ENCODE measurements around the gene GMPPB. TPM values are rescaled to one million over a fixed set of nuclear protein-coding genes. Genes with fewer than 3 reads are reported as not detected.

GMPPB gene
- polyA plus RNA-seq, 1 donor (not counting 4 experiments of a cell fraction or from before 2014, with no cell fraction given): 17.4 TPM

DNA sequence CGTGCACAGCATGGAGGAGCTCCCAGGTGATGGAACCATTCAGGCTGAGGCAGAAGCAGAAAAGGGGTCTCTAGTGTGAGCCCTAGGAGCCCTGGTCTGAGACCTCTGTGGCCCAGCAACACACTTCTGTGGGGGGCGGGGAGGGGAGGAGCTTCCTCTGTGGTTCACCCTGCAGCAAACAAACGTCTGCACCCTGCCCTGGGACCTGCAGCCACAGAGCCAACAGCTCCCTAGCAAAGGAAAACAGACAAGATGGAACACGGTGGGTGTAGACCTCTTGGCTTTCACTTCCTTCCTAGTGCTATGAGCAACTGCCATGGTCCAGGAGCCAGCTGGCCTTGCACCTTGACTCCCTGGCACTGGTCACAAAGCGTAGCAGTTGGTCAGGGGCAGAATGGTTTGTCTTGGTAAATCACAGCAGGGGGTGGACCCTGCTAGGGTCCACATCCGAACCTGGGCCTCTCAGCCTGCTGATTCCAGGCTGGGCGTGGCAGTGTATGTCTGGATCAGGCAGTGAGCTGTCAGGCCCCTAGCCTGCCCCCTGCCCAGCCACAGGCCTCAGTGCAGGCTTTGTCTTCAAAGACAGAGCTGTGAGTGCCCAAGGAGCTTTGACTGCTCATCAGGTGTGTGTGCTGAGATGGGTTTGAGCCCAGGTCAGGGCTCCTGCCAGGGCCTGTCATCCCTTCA lies 11.0 kb downstream of the GMPPB start:
- Histone ChIP-seq H4K20me1 (ENCODE audit: control insufficient read depth, extremely low read depth, insufficient read depth, low read length) (no peaks in the 10 kb centered on the region), H3K9me1 (ENCODE audit: control insufficient read depth, extremely low read depth, insufficient read depth, low read length) (no peaks in the 10 kb centered on the region), H3K4me3 (ENCODE audit: control insufficient read depth in 2 of 3, extremely low read depth in 1 of 3, insufficient read depth in 2 of 3, low read depth in 1 of 3, low read length in 3 of 3) (no peak overlapping the region), H2AFZ (ENCODE audit: control insufficient read depth, low read length) (no peak overlapping the region), H3K36me3 (ENCODE audit: control insufficient read depth in 2 of 2, extremely low read depth in 1 of 2, insufficient read depth in 2 of 2, low read length in 2 of 2) (peaks cover 0 to 19% of the 10 kb centered on the region in 2 experiments), H3K79me2 (ENCODE audit: control insufficient read depth, insufficient read depth, low read length) (no peaks in the 10 kb centered on the region), H3K9me3 (ENCODE audit: control insufficient read depth, low read depth, low read length) (no peaks in the 10 kb centered on the region), H3K27ac (ENCODE audit: control insufficient read depth, insufficient read depth, low read length) (no peak overlapping the region), H3K9ac (ENCODE audit: control insufficient read depth, extremely low read depth, insufficient read depth, low read length) (no peak overlapping the region), H3K4me2 (ENCODE audit: control insufficient read depth, extremely low read depth, insufficient read depth, low read depth, low read length) (no peak overlapping the region), H3K4me1 (ENCODE audit: control insufficient read depth, extremely low read depth, insufficient read depth, low read length) (peaks cover 3% of the 10 kb centered on the region), H3K27me3 (ENCODE audit: control insufficient read depth, extremely low read depth, insufficient read depth, low read length) (no peaks in the 10 kb centered on the region)
- no peak for DNase-seq (ENCODE audit: low read depth, low spot score)
- dilution Hi-C loops (cut with MboI; ENCODE audit: extremely low pct_ligation_motif_present, low sequenced_read_pairs): no loop called here
- TF ChIP-seq, protein P1, sequence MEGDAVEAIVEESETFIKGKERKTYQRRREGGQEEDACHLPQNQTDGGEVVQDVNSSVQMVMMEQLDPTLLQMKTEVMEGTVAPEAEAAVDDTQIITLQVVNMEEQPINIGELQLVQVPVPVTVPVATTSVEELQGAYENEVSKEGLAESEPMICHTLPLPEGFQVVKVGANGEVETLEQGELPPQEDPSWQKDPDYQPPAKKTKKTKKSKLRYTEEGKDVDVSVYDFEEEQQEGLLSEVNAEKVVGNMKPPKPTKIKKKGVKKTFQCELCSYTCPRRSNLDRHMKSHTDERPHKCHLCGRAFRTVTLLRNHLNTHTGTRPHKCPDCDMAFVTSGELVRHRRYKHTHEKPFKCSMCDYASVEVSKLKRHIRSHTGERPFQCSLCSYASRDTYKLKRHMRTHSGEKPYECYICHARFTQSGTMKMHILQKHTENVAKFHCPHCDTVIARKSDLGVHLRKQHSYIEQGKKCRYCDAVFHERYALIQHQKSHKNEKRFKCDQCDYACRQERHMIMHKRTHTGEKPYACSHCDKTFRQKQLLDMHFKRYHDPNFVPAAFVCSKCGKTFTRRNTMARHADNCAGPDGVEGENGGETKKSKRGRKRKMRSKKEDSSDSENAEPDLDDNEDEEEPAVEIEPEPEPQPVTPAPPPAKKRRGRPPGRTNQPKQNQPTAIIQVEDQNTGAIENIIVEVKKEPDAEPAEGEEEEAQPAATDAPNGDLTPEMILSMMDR (optimal IDR thresholded peaks at IDR 0.05 in 1 of 3, IDR thresholded peaks at IDR 0.05 in 1 of 3, conservative IDR thresholded peaks at IDR 0.05 in 1 of 3; ENCODE audit: extremely low read depth in 1 of 3, insufficient read depth in 2 of 3, low read length in 3 of 3): no peak
- TF ChIP-seq EZH2 (IDR thresholded peaks at IDR 0.05; ENCODE audit: low read length): no peak
- FAIRE-seq: no peak

DNA sequence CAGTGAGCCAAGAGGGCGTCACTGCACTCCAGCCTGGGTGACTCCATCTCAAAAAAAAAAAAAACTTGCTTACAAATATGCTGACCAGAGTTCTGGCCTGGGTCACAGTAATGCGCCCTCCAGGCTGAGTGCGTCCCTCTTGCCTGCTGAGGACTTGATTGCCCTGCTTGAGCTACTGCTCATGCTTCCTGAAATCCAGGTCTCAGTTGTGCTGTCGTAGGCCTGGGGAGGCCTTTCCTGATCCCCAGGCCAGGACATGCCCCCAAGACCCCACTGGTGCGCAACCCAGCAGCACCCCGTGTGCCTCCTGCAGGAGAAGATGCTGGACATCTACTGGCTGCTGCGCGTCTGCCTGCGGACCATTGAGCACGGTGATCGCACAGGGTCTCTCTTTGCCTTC lies 11.6 kb downstream of the GMPPB start:
- TF ChIP-seq, protein P1 (optimal IDR thresholded peaks at IDR 0.05 in 1 of 3, IDR thresholded peaks at IDR 0.05 in 1 of 3, conservative IDR thresholded peaks at IDR 0.05 in 1 of 3; ENCODE audit: extremely low read depth in 1 of 3, insufficient read depth in 2 of 3, low read length in 3 of 3): no peak
- TF ChIP-seq EZH2 (IDR thresholded peaks at IDR 0.05; ENCODE audit: low read length): no peak
- Histone ChIP-seq H3K79me2 (ENCODE audit: control insufficient read depth, insufficient read depth, low read length) (no peaks in the 10 kb centered on the region), H3K27ac (ENCODE audit: control insufficient read depth, insufficient read depth, low read length) (no peak overlapping the region), H3K9ac (ENCODE audit: control insufficient read depth, extremely low read depth, insufficient read depth, low read length) (no peak overlapping the region), H3K9me1 (ENCODE audit: control insufficient read depth, extremely low read depth, insufficient read depth, low read length) (no peaks in the 10 kb centered on the region), H3K27me3 (ENCODE audit: control insufficient read depth, extremely low read depth, insufficient read depth, low read length) (no peaks in the 10 kb centered on the region), H2AFZ (ENCODE audit: control insufficient read depth, low read length) (no peak overlapping the region), H3K9me3 (ENCODE audit: control insufficient read depth, low read depth, low read length) (no peaks in the 10 kb centered on the region), H3K4me3 (ENCODE audit: control insufficient read depth in 2 of 3, extremely low read depth in 1 of 3, insufficient read depth in 2 of 3, low read depth in 1 of 3, low read length in 3 of 3) (no peak overlapping the region), H3K4me1 (ENCODE audit: control insufficient read depth, extremely low read depth, insufficient read depth, low read length) (peaks cover 7% of the 10 kb centered on the region), H4K20me1 (ENCODE audit: control insufficient read depth, extremely low read depth, insufficient read depth, low read length) (no peaks in the 10 kb centered on the region), H3K36me3 (ENCODE audit: control insufficient read depth in 2 of 2, extremely low read depth in 1 of 2, insufficient read depth in 2 of 2, low read length in 2 of 2) (peaks cover 0 to 19% of the 10 kb centered on the region in 2 experiments), H3K4me2 (ENCODE audit: control insufficient read depth, extremely low read depth, insufficient read depth, low read depth, low read length) (no peak overlapping the region)
- DNase-seq (ENCODE audit: low read depth, low spot score) (no peak), FAIRE-seq (no peak)
- dilution Hi-C loops (cut with MboI; ENCODE audit: extremely low pct_ligation_motif_present, low sequenced_read_pairs): no loop called here

Measured in keratinocyte (primary cell).